Neuronal stem cell (in vitro differentiated cells): ENCODE results near the gene HCLS1.

Source experiments
- DNase-seq: peaks from one replicate; pipeline ENCODE4 v3.0.0-alpha.2; 2013; ENCODE audit warnings: low spot score
- H2AFZ ChIP-seq: one replicate; pipeline ENCODE4 v1.6.1; 2013; ENCODE audit warnings: mild to moderate bottlenecking, low read length, inconsistent platforms
- H2AK5ac ChIP-seq: 2 replicates; pipeline ENCODE4 v1.6.1; 2013; ENCODE audit warnings: low read depth, mild to moderate bottlenecking, inconsistent platforms, low read length, moderate library complexity, mixed read lengths
- H2BK120ac ChIP-seq: 2 replicates; pipeline ENCODE4 v1.6.1; 2013; ENCODE audit warnings: low read depth, mild to moderate bottlenecking, inconsistent platforms, low read length, moderate library complexity, mixed read lengths
- H2BK12ac ChIP-seq: one replicate; pipeline ENCODE4 v1.6.1; 2013; ENCODE audit warnings: low read length, inconsistent platforms
- H2BK15ac ChIP-seq: 2 replicates; pipeline ENCODE4 v1.6.1; 2013; ENCODE audit warnings: mild to moderate bottlenecking, low read length, inconsistent platforms, mixed read lengths
- H2BK5ac ChIP-seq: one replicate; pipeline ENCODE4 v1.6.1; 2013; ENCODE audit warnings: inconsistent platforms, mild to moderate bottlenecking, low read length, moderate library complexity
- H3K14ac ChIP-seq: one replicate; pipeline ENCODE4 v1.6.1; 2013; ENCODE audit warnings: low read length, inconsistent platforms
- H3K18ac ChIP-seq: 2 replicates; pipeline ENCODE4 v1.6.1; 2013; ENCODE audit warnings: low read length, inconsistent platforms
- H3K23ac ChIP-seq: 2 replicates; pipeline ENCODE4 v1.6.1; 2013; ENCODE audit warnings: low read depth, mild to moderate bottlenecking, mixed read lengths, low read length, inconsistent platforms; ENCODE audit not compliant: poor library complexity
- H3K27ac ChIP-seq: replicated peaks from 3 replicates; pipeline ENCODE4 v1.5.1; 2013; ENCODE audit warnings: low read length, inconsistent platforms
- H3K27me3 ChIP-seq, 3 experiments: 2 replicates each; pipeline ENCODE4 v1.6.1; 2013; ENCODE audit warnings: low read length in 3 of 3, mild to moderate bottlenecking in 2 of 3, inconsistent platforms in 1 of 3, low read depth in 1 of 3, mixed read lengths in 1 of 3, moderate library complexity in 1 of 3; ENCODE audit not compliant: control insufficient read depth in 3 of 3, insufficient read depth in 3 of 3
- H3K36me3 ChIP-seq, 2 donors: replicated peaks in 1 of 2; 2 replicates each; pipeline ENCODE4 v1.6.1; 2013; ENCODE audit warnings: low read length in 2 of 2; ENCODE audit not compliant: control insufficient read depth in 2 of 2, insufficient read depth in 2 of 2
- H3K4ac ChIP-seq: 2 replicates; pipeline ENCODE4 v1.6.1; 2013; ENCODE audit warnings: inconsistent platforms, mild to moderate bottlenecking, low read length, moderate library complexity
- H3K4me1 ChIP-seq, 2 donors: 1 replicate in 1 of 2; 2 replicates in 1 of 2; pipeline ENCODE4 v1.6.1; 2013; ENCODE audit warnings: low read length in 2 of 2, low read depth in 1 of 2; ENCODE audit not compliant: control insufficient read depth in 2 of 2, insufficient read depth in 1 of 2
- H3K4me2 ChIP-seq: one replicate; pipeline ENCODE4 v1.6.1; 2013; ENCODE audit warnings: mild to moderate bottlenecking, low read length, inconsistent platforms; ENCODE audit not compliant: insufficient read depth, poor library complexity, severe bottlenecking
- H3K4me3 ChIP-seq, 2 donors: 2 replicates each; pipeline ENCODE4 v1.5.1; 2013; ENCODE audit warnings: low read length in 2 of 2, mild to moderate bottlenecking in 2 of 2, inconsistent platforms in 1 of 2, moderate library complexity in 1 of 2
- H3K79me1 ChIP-seq: one replicate; pipeline ENCODE4 v1.6.1; 2013; ENCODE audit warnings: low read depth, mild to moderate bottlenecking, inconsistent platforms, low read length, moderate library complexity
- H3K9ac ChIP-seq: one replicate; pipeline ENCODE4 v1.6.1; 2013; ENCODE audit warnings: mild to moderate bottlenecking, low read depth, low read length, inconsistent platforms; ENCODE audit not compliant: poor library complexity
- H3K9me3 ChIP-seq, 2 donors: replicated peaks in 1 of 2; 2 replicates each; pipeline versions ENCODE3 to v1.6.1; 2013; ENCODE audit warnings: low read length in 2 of 2, mild to moderate bottlenecking in 2 of 2, inconsistent platforms in 1 of 2, low read depth in 1 of 2, mixed read lengths in 1 of 2, moderate library complexity in 1 of 2; ENCODE audit not compliant: control insufficient read depth in 2 of 2, insufficient read depth in 1 of 2
- H4K8ac ChIP-seq: one replicate; pipeline ENCODE4 v1.6.1; 2013; ENCODE audit warnings: low read depth, mild to moderate bottlenecking, inconsistent platforms, low read length, moderate library complexity
- H4K91ac ChIP-seq: one replicate; pipeline ENCODE4 v1.6.1; 2013; ENCODE audit warnings: low read length, low read depth, mild to moderate bottlenecking, inconsistent platforms; ENCODE audit not compliant: poor library complexity
- WGBS, 2 donors: extraction: QIAGEN DNeasy Blood & Tissue Kit; methylation state at CpG; one replicate each; pipeline ENCODE4 v1.1.7; 2013; ENCODE audit warnings: missing lambda C conversion rate in 2 of 2, mixed read lengths in 1 of 2; ENCODE audit not compliant: insufficient read length in 2 of 2, insufficient replicate concordance in 1 of 2; ENCODE audit errors: extremely low coverage in 2 of 2; 5-methylcytosine and 5-hydroxymethylcytosine counted together

HCLS1 gene

GRCh38 chr3:121663171-121663847 is 2.6 kb upstream of the HCLS1 start:
- H3K18ac ChIP-seq: no peak overlapping the region
- H3K4ac ChIP-seq: no peak overlapping the region
- H2BK15ac ChIP-seq: no peak overlapping the region
- H4K91ac ChIP-seq: no peak overlapping the region
- no peaks in the 10 kb centered on the region for H3K9me3 ChIP-seq
- H3K14ac ChIP-seq: no peak overlapping the region
- H2BK120ac ChIP-seq: no peak overlapping the region
- 100% methylated on average over 1 of the region's 2 CpGs; no CpG with 5 or more reads in 1 of the 2 donors for WGBS, 2 donors
- no peak overlapping the region for H2AK5ac ChIP-seq
- H3K36me3 ChIP-seq: peaks cover 27 to 57% of the 10 kb centered on the region in 2 donors
- H4K8ac ChIP-seq: no peak overlapping the region
- no peaks in the 10 kb centered on the region for H3K27me3 ChIP-seq
- no peaks in the 10 kb centered on the region for H3K4me1 ChIP-seq
- H3K9ac ChIP-seq: no peak overlapping the region
- H2BK12ac ChIP-seq: no peak overlapping the region
- H3K4me2 ChIP-seq: no peak overlapping the region
- H2AFZ ChIP-seq: no peak overlapping the region
- H2BK5ac ChIP-seq: no peak overlapping the region
- no peak for DNase-seq
- H3K4me3 ChIP-seq: no peak overlapping the region
- no peak overlapping the region for H3K23ac ChIP-seq
- H3K27ac ChIP-seq: no peak overlapping the region
- no peaks in the 10 kb centered on the region for H3K79me1 ChIP-seq

- Histone ChIP-seq H2AK5ac (no peak overlapping the region), H3K4me2 (no peak overlapping the region), H3K36me3 (peaks cover 25 to 52% of the 10 kb centered on the region in 2 donors)
Observed at GRCh38 chr3:121662742-121663141, 2.0 kb upstream of the HCLS1 start.

GRCh38 chr3:121661376-121661775 is 673 bp upstream of the HCLS1 start:
- no peak for DNase-seq
- Histone ChIP-seq H3K9me3 (no peaks in the 10 kb centered on the region), H3K79me1 (no peaks in the 10 kb centered on the region), H3K36me3 (peaks cover 19 to 38% of the 10 kb centered on the region in 2 donors), H2BK5ac (no peak overlapping the region), H3K14ac (no peak overlapping the region), H2AK5ac (no peak overlapping the region), H2BK120ac (no peak overlapping the region), H2BK15ac (no peak overlapping the region), H2AFZ (no peak overlapping the region), H2BK12ac (no peak overlapping the region), H3K4me3 (no peak overlapping the region), H3K4me1 (no peaks in the 10 kb centered on the region), H3K27me3 (no peaks in the 10 kb centered on the region), H3K27ac (no peak overlapping the region), H3K9ac (no peak overlapping the region), H3K4ac (no peak overlapping the region), H4K8ac (no peak overlapping the region), H3K18ac (no peak overlapping the region), H3K4me2 (no peak overlapping the region), H4K91ac (no peak overlapping the region), H3K23ac (no peak overlapping the region)
- WGBS, 2 donors: no CpG with 5 or more reads among the region's 6 CpGs

More at GRCh38 chr3:121662742-121663141, 2.0 kb upstream of the HCLS1 start:
- Histone ChIP-seq H3K4ac (no peak overlapping the region), H3K27ac (no peak overlapping the region), H3K79me1 (no peaks in the 10 kb centered on the region), H2BK5ac (no peak overlapping the region), H3K27me3 (no peaks in the 10 kb centered on the region), H2AFZ (no peak overlapping the region), H2BK15ac (no peak overlapping the region), H3K9me3 (no peaks in the 10 kb centered on the region), H2BK120ac (no peak overlapping the region), H3K18ac (no peak overlapping the region), H2BK12ac (no peak overlapping the region), H3K4me3 (no peak overlapping the region), H3K9ac (no peak overlapping the region), H3K4me1 (no peaks in the 10 kb centered on the region), H3K23ac (no peak overlapping the region), H4K8ac (no peak overlapping the region), H3K14ac (no peak overlapping the region), H4K91ac (no peak overlapping the region)
- no peak for DNase-seq

GRCh38 chr3:121659586-121659985 is 1.1 kb downstream of the HCLS1 start:
- Histone ChIP-seq H3K18ac (no peak overlapping the region), H3K4ac (no peak overlapping the region), H2BK5ac (no peak overlapping the region), H3K23ac (no peak overlapping the region), H3K14ac (no peak overlapping the region), H2AFZ (no peak overlapping the region), H3K4me2 (no peak overlapping the region), H4K91ac (no peak overlapping the region), H2BK15ac (no peak overlapping the region), H3K4me1 (no peaks in the 10 kb centered on the region), H3K27me3 (no peaks in the 10 kb centered on the region), H3K27ac (no peak overlapping the region), H3K79me1 (no peaks in the 10 kb centered on the region), H3K9me3 (no peaks in the 10 kb centered on the region), H2BK12ac (no peak overlapping the region), H3K9ac (no peak overlapping the region), H4K8ac (no peak overlapping the region), H3K36me3 (peaks cover 8 to 20% of the 10 kb centered on the region in 2 donors), H2AK5ac (no peak overlapping the region), H3K4me3 (no peak overlapping the region), H2BK120ac (no peak overlapping the region)
- no peak for DNase-seq
- no CpG with 5 or more reads among the region's 3 CpGs for WGBS, 2 donors
